Uterus (tissue), 2 donors: ENCODE measurements around the gene MAP3K20.

Experiments
- CTCF ChIP-seq, 4 experiments: fragments of 200-600 bp in 2 of 4; fragments of 450-650 bp in 2 of 4; sonication (generic) in 2 of 4; IDR thresholded peaks; one replicate each; pipeline ENCODE4 v1.5.1; 2016 to 2019; ENCODE audit warnings: antibody characterized with exemption in 4 of 4, mild to moderate bottlenecking in 2 of 4, moderate library complexity in 1 of 4
- POLR2A ChIP-seq, 2 donors: fragments of 450-650 bp; IDR thresholded peaks; one replicate each; pipeline ENCODE4 v1.6.1; 2016; ENCODE audit warnings: antibody characterized with exemption in 2 of 2, mild to moderate bottlenecking in 1 of 2, moderate library complexity in 1 of 2

GRCh38 chr2:173311844-173312606 lies 236.4 kb downstream of the MAP3K20 start:
- TF ChIP-seq CTCF (IDR thresholded peaks at IDR 0.05) (no peak), POLR2A (IDR thresholded peaks at IDR 0.05) (no peak)
